HEK293 (cell line): ENCODE results near the gene PACRG.

Source experiments
- REST ChIP-seq: fragments of 450-650 bp; formaldehyde crosslinking; IDR thresholded peaks from 2 replicates; pipeline ENCODE4 v1.5.1; 2016; ENCODE audit warnings: missing biosample characterization, missing genetic modification characterization
- TF ChIP-seq, protein P1 (sequence below): fragments of 450-650 bp; formaldehyde crosslinking; IDR thresholded peaks from 2 replicates; pipeline ENCODE4 v1.5.1; 2016; ENCODE audit warnings: missing biosample characterization, missing genetic modification characterization

DNA sequence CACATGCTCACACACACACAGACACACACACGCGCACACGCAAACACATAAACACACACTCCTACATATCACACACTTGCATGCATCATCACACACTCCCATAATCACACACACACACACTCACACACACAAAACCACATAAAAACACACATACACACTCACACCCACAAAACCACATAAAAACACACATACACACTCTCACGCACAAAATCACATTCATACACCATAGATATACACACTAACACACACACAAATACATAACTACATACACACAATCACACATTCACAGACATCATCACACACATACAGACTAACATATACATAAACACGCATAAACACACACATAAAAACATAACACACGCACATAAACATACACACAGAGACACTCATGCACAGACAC is 629.0 kb downstream of the PACRG start:
- TF ChIP-seq, protein P1, sequence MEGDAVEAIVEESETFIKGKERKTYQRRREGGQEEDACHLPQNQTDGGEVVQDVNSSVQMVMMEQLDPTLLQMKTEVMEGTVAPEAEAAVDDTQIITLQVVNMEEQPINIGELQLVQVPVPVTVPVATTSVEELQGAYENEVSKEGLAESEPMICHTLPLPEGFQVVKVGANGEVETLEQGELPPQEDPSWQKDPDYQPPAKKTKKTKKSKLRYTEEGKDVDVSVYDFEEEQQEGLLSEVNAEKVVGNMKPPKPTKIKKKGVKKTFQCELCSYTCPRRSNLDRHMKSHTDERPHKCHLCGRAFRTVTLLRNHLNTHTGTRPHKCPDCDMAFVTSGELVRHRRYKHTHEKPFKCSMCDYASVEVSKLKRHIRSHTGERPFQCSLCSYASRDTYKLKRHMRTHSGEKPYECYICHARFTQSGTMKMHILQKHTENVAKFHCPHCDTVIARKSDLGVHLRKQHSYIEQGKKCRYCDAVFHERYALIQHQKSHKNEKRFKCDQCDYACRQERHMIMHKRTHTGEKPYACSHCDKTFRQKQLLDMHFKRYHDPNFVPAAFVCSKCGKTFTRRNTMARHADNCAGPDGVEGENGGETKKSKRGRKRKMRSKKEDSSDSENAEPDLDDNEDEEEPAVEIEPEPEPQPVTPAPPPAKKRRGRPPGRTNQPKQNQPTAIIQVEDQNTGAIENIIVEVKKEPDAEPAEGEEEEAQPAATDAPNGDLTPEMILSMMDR (tag by site-specific recombination): no peak
- TF ChIP-seq REST (tag by site-specific recombination): no peak
